ENCODE results near the gene PICK1.

The PICK1 gene

DNA sequence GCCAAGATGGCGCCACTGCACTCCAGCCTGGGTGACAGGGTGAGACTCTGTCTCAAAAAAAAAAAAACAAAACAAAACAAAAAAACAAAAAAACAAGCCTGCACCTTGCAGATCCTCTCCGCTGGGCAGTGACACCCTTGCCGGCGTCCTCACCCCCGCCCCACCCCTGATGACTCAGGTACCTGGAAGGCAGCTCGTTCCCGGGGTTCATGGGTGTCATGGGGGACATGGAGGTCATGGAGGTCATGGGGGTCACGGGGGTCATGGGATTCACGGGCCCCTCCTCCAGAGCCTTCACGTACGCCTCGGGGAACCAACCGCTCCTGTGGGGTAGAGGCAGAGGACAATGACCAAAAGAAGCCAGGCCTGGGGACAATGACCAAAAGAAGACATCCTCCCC lies 29.7 kb downstream of the PICK1 start:
- no peak overlapping the region for H3K4me3 ChIP-seq (replicated peaks; ENCODE audit: low read depth, low read length)
- no peak for DNase-seq (ENCODE audit: extremely low read depth, low read depth)

DNA sequence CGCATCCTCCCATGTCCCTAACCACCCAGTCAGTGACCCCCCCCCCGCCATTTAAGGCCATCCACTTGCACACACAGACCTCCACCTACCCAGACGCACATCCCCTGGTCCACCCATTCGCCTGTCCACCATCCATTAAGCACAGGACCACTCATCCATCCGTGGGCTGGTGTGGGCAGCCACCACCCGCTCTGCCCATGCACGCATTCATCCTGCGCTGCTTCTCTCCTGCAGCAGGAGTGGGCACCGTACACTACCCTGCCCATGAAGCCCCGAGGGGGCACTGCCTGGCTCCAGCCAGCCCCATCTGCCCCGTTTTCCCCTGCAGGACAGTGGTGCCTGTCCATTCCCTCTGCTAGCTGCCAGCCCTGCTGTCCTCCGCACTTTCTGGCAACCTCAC lies 30.7 kb downstream of the PICK1 start:
- TF ChIP-seq, protein P1, sequence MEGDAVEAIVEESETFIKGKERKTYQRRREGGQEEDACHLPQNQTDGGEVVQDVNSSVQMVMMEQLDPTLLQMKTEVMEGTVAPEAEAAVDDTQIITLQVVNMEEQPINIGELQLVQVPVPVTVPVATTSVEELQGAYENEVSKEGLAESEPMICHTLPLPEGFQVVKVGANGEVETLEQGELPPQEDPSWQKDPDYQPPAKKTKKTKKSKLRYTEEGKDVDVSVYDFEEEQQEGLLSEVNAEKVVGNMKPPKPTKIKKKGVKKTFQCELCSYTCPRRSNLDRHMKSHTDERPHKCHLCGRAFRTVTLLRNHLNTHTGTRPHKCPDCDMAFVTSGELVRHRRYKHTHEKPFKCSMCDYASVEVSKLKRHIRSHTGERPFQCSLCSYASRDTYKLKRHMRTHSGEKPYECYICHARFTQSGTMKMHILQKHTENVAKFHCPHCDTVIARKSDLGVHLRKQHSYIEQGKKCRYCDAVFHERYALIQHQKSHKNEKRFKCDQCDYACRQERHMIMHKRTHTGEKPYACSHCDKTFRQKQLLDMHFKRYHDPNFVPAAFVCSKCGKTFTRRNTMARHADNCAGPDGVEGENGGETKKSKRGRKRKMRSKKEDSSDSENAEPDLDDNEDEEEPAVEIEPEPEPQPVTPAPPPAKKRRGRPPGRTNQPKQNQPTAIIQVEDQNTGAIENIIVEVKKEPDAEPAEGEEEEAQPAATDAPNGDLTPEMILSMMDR (IDR thresholded peaks at IDR 0.05; ENCODE audit: low read depth, low read length, missing control alignments), result no peak
- no peak for DNase-seq (ENCODE audit: extremely low read depth, low read depth)
- H3K4me3 ChIP-seq (replicated peaks; ENCODE audit: low read depth, low read length), result no peak overlapping the region

More for the DNA sequence above, 29.7 kb downstream of the PICK1 start:
- TF ChIP-seq, protein P1 (IDR thresholded peaks at IDR 0.05; ENCODE audit: low read depth, low read length, missing control alignments), result no peak

DNA sequence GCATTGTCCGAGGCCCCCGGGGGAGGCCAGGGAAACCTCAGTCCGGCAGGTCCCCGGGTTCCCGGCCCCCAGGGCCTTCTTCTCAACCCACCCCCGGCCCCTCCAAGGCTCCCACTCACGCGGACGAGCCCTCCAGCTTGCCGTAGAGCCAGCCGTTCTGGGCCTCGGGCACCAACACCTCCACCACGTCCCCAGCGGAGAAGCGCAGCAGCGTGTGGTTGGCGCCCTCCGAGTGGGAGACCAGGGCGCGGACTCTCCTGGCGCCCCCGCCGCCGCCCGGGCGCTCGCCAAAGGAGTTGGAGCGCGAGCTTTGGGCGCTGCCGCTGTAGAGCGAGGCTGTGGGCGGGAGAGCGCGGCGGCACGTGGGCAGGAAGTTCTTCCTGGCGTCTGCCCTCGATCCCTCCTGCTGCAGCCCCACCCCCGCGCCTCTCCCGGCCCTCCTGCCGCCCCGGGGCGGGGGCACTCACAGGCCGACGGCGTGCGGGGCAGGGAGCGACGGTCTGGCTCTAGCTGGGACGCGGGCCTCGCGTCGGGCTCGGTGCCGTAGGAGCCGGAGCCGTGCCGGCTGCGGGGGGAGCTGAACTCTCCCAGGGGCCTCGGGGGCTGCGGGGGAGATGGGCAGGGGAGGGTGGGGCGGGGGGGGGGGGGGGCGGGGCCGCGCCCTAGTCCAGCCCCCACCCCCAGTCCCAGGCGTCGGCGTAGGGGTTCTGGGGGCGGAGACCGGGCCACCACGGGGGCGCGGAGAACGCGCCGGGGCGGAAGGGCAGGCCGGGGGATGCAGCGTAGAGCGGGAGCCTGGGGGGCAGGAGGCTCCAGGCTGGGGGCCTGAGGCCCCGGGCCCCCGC lies 31.6 kb downstream of the PICK1 start:
- TF ChIP-seq, protein P1 (IDR thresholded peaks at IDR 0.05; ENCODE audit: low read depth, low read length, missing control alignments), result no peak
- H3K4me3 ChIP-seq (replicated peaks; ENCODE audit: low read depth, low read length), result 0 out of 2 replicates have a peak overlapping the region, but pooled peaks have one; percentile 9
- no peak for DNase-seq (ENCODE audit: extremely low read depth, low read depth)

- DNase-seq (ENCODE audit: extremely low read depth, low read depth), result no peak
- TF ChIP-seq, protein P1 (IDR thresholded peaks at IDR 0.05; ENCODE audit: low read depth, low read length, missing control alignments), result no peak
- H3K4me3 ChIP-seq (replicated peaks; ENCODE audit: low read depth, low read length), result no peak overlapping the region
Observed at GRCh38 chr22:38089474-38089851, 32.3 kb downstream of the PICK1 start.

- no peak overlapping the region for H3K4me3 ChIP-seq (replicated peaks; ENCODE audit: low read depth, low read length)
- DNase-seq (ENCODE audit: extremely low read depth, low read depth), result no peak
- TF ChIP-seq, protein P1 (IDR thresholded peaks at IDR 0.05; ENCODE audit: low read depth, low read length, missing control alignments), result no peak
Observed at GRCh38 chr22:38097058-38097457, 39.9 kb downstream of the PICK1 start.

DNA sequence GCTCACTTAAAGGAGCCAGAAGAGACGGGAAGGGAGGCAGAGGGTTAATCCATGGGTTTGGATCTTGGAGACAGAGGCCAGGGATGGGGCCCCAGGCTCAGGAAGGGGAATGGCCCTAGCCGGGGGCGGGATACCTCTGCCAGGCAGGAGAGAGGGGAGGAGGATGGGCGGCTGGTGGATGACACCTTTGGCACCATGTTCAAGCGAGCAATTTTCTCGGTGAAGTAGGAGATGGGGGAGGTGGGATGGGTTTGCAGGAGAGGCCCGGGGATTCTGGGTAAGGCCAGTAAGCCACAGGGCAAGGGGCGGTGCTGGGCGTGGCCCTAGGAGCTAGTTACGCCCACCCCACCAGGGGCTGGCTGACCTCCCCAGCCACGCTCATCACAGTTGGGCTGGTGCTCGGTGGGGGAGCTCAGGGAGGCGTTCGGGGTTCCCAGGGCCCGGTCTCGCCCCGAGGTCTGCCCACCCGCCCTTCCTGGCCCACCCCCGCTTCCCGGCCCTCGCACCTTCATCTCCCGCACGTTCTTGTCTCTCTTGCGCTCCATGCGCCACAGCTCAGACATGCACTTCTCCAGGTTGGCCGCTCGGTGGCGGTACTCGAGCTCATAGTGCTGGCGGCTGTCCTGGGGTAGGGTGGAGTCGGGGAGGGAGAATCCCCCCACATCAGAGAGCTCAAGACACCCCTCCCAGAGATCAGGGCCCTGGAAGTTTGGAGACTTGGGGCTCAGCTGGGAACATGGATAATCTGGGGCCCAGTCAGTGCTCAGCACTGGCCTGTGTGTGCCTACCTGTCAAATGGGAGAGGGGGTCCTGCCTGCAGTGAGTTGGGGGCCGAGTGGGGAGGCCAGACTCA lies 40.6 kb downstream of the PICK1 start:
- H3K4me3 ChIP-seq (replicated peaks; ENCODE audit: low read depth, low read length), result no peak overlapping the region
- DNase-seq (ENCODE audit: extremely low read depth, low read depth), result no peak
- TF ChIP-seq, protein P1 (IDR thresholded peaks at IDR 0.05; ENCODE audit: low read depth, low read length, missing control alignments), result peak; percentile 33
